Neural cell (in vitro differentiated cells): ENCODE measurements around the gene FHIT. TPM values are rescaled to one million over a fixed set of nuclear protein-coding genes. Genes with fewer than 3 reads are reported as not detected.

Experiments
- H2AFZ ChIP-seq: fragments of 200-600, 300-800 bp; sonication (generic), shearing (Covaris generic); 2 replicates; pipeline ENCODE4 v1.6.0; 2014; ENCODE audit warnings: low read depth, mild to moderate bottlenecking, antibody characterized with exemption, low read length, moderate library complexity
- H3F3A ChIP-seq: fragments of 200-600 bp; shearing (Covaris generic); 2 replicates; pipeline ENCODE4 v1.6.1; 2016; ENCODE audit warnings: mild to moderate bottlenecking, moderate library complexity, mixed read lengths, antibody characterized with exemption, low read length; ENCODE audit not compliant: insufficient read depth, poor library complexity, severe bottlenecking
- H3K27ac ChIP-seq: fragments of 200-600, 300-800 bp; sonication (generic), shearing (Covaris generic); 2 replicates; pipeline ENCODE4 v1.5.1; 2014; ENCODE audit warnings: mild to moderate bottlenecking, low read length, moderate library complexity
- H3K27me3 ChIP-seq: fragments of 300-800, 200-600 bp; sonication (generic), shearing (Covaris generic); 2 replicates; pipeline ENCODE4 v1.6.0; 2014; ENCODE audit warnings: mild to moderate bottlenecking, low read depth, low read length, moderate library complexity; ENCODE audit not compliant: insufficient read depth
- H3K36me3 ChIP-seq: fragments of 300-800, 200-600 bp; sonication (generic), shearing (Covaris generic); 2 replicates; pipeline ENCODE4 v1.5.1; 2014; ENCODE audit warnings: mild to moderate bottlenecking, antibody characterized with exemption, low read length, moderate library complexity; ENCODE audit not compliant: insufficient read depth
- H3K4me2 ChIP-seq: fragments of 300-800, 200-600 bp; sonication (generic), shearing (Covaris generic); 2 replicates; pipeline ENCODE4 v1.6.0; 2014; ENCODE audit warnings: mild to moderate bottlenecking, low read length
- H3K4me3 ChIP-seq: fragments of 300-800, 200-600 bp; sonication (generic), shearing (Covaris generic); 2 replicates; pipeline ENCODE4 v1.5.1; 2014; ENCODE audit warnings: mild to moderate bottlenecking, low read length, moderate library complexity
- H3K79me2 ChIP-seq: fragments of 200-600 bp; shearing (Covaris generic); replicated peaks from 2 replicates; pipeline ENCODE4 v1.6.0; 2014; ENCODE audit warnings: mild to moderate bottlenecking, low read length, moderate library complexity; ENCODE audit not compliant: insufficient read depth
- H3K9ac ChIP-seq: fragments of 300-800, 200-600 bp; sonication (generic), shearing (Covaris generic); 2 replicates; pipeline ENCODE4 v1.6.1; 2016; ENCODE audit warnings: mild to moderate bottlenecking, low read length, mixed read lengths
- H3K9me2 ChIP-seq: fragments of 200-600 bp; shearing (Covaris generic); 2 replicates; pipeline ENCODE4 v1.6.1; 2016; ENCODE audit warnings: mild to moderate bottlenecking, low read length, mixed read lengths; ENCODE audit not compliant: insufficient read depth
- H3K9me3 ChIP-seq: fragments of 200-600, 300-800 bp; sonication (generic), shearing (Covaris generic); 2 replicates; pipeline ENCODE4 v1.6.1; 2016; ENCODE audit warnings: mild to moderate bottlenecking, mixed run types, low read length, moderate library complexity, mixed read lengths
- H4K20me1 ChIP-seq: fragments of 200-600 bp; shearing (Covaris generic); 2 replicates; pipeline ENCODE4 v1.6.1; 2016; ENCODE audit warnings: mild to moderate bottlenecking, mixed run types; ENCODE audit not compliant: insufficient read depth
- EP300 ChIP-seq: fragments of 450-650 bp; conservative IDR thresholded peaks from 2 replicates; pipeline ENCODE4 v1.6.1; 2014; ENCODE audit warnings: antibody characterized with exemption, mild to moderate bottlenecking, moderate library complexity; ENCODE audit not compliant: poor library complexity, severe bottlenecking
- EZH2 ChIP-seq: fragments of 200-600, 300-800 bp; shearing (Covaris generic), sonication (generic); IDR thresholded peaks from 2 replicates; pipeline ENCODE4 v1.6.1; 2014; ENCODE audit warnings: antibody characterized with exemption, low read length, borderline replicate concordance, mild to moderate bottlenecking; ENCODE audit not compliant: insufficient read depth, poor library complexity, severe bottlenecking
- MXI1 ChIP-seq: fragments of 450-650 bp; conservative IDR thresholded peaks from 2 replicates; pipeline ENCODE4 v1.6.1; 2014; ENCODE audit warnings: antibody characterized with exemption, mild to moderate bottlenecking; ENCODE audit not compliant: poor library complexity, severe bottlenecking
- POLR2AphosphoS5 ChIP-seq: IDR thresholded peaks from 2 replicates; pipeline ENCODE4 v1.6.1; 2012
- RAD21 ChIP-seq: fragments of 450-650 bp; conservative IDR thresholded peaks from 2 replicates; pipeline ENCODE4 v1.6.1; 2014; ENCODE audit warnings: antibody characterized with exemption, mild to moderate bottlenecking, moderate library complexity
- REST ChIP-seq: IDR thresholded peaks from 2 replicates; pipeline ENCODE4 v1.6.1; 2012; ENCODE audit warnings: borderline replicate concordance
- SMC3 ChIP-seq: fragments of 450-650 bp; conservative IDR thresholded peaks from 2 replicates; pipeline ENCODE4 v1.6.1; 2014; ENCODE audit warnings: antibody characterized with exemption, mild to moderate bottlenecking, moderate library complexity; ENCODE audit not compliant: poor library complexity
- TAF1 ChIP-seq: IDR thresholded peaks from 2 replicates; pipeline ENCODE4 v1.6.1; 2012; ENCODE audit warnings: low read depth
- polyA plus RNA-seq: library from polyadenylated mRNA; depleted of rRNA; stranded (reverse); fragments of >200 nt; gene quantifications from 2 replicates; pipeline ENCODE4 v1.2.3, GENCODE V29; 2014
- TF ChIP-seq, protein P1 (sequence below): fragments of 450-650 bp; IDR thresholded peaks from 2 replicates; pipeline ENCODE4 v1.5.1; 2014; ENCODE audit warnings: antibody characterized with exemption, mild to moderate bottlenecking, moderate library complexity; ENCODE audit not compliant: poor library complexity, severe bottlenecking

FHIT gene
- polyA plus RNA-seq, 1 donor from 2014 or later, result not detected

DNA sequence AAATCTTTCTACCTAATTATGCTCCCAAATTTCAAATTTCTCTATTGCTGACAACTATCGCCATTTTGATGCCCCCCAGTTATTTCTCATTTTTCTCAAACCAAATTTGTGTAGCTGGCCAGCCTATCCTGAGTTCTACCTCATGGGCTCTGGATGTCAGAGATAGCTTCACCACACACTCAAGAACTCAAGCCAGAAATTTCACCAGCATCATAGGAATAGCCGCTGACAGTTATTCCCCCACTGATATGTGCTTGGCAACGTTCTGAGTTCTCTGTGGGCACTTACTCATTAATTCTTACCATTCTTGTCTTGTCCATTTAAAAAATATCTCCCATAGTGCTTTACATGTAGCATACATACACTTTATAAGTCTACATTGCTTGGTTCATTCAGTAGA lies 264.7 kb downstream of the FHIT start:
- TF ChIP-seq POLR2AphosphoS5 (no peak), RAD21 (no peak), MXI1 (no peak), SMC3 (no peak), REST (no peak), TAF1 (no peak), EZH2 (no peak)
- TF ChIP-seq, protein P1, sequence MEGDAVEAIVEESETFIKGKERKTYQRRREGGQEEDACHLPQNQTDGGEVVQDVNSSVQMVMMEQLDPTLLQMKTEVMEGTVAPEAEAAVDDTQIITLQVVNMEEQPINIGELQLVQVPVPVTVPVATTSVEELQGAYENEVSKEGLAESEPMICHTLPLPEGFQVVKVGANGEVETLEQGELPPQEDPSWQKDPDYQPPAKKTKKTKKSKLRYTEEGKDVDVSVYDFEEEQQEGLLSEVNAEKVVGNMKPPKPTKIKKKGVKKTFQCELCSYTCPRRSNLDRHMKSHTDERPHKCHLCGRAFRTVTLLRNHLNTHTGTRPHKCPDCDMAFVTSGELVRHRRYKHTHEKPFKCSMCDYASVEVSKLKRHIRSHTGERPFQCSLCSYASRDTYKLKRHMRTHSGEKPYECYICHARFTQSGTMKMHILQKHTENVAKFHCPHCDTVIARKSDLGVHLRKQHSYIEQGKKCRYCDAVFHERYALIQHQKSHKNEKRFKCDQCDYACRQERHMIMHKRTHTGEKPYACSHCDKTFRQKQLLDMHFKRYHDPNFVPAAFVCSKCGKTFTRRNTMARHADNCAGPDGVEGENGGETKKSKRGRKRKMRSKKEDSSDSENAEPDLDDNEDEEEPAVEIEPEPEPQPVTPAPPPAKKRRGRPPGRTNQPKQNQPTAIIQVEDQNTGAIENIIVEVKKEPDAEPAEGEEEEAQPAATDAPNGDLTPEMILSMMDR, result no peak
- Histone ChIP-seq H3K4me2 (no peak overlapping the region), H3K79me2 (no peaks in the 10 kb centered on the region), H3K27ac (no peak overlapping the region), H3K9me2 (no peaks in the 10 kb centered on the region), H3F3A (no peaks in the 10 kb centered on the region), H4K20me1 (no peaks in the 10 kb centered on the region), H3K9me3 (peaks cover 2% of the 10 kb centered on the region), H2AFZ (no peak overlapping the region), H3K27me3 (no peaks in the 10 kb centered on the region), H3K4me3 (no peak overlapping the region), H3K9ac (no peak overlapping the region), H3K36me3 (no peaks in the 10 kb centered on the region)

GRCh38 chr3:60983906-60984305 lies 267.3 kb downstream of the FHIT start:
- Histone ChIP-seq H3K79me2 (no peaks in the 10 kb centered on the region), H3K9ac (no peak overlapping the region), H3K27me3 (no peaks in the 10 kb centered on the region), H3K9me2 (no peaks in the 10 kb centered on the region), H3K4me3 (no peak overlapping the region), H3F3A (no peaks in the 10 kb centered on the region), H3K4me2 (no peak overlapping the region), H3K9me3 (peaks cover 2% of the 10 kb centered on the region), H3K36me3 (no peaks in the 10 kb centered on the region), H2AFZ (no peak overlapping the region), H3K27ac (no peak overlapping the region), H4K20me1 (no peaks in the 10 kb centered on the region)
- TF ChIP-seq SMC3 (no peak), RAD21 (no peak), REST (no peak), MXI1 (no peak), TAF1 (no peak), EP300 (no peak), POLR2AphosphoS5 (no peak), EZH2 (no peak)
- TF ChIP-seq, protein P1, result no peak
